K562 (cell line): ENCODE results near the gene RACGAP1. TPM values are rescaled to one million over a fixed set of nuclear protein-coding genes. Genes with fewer than 3 reads are reported as not detected.

ENCODE experiments used
- ARID3B ChIP-seq: fragments of 250-450 bp; sonication (Bioruptor Pico); IDR thresholded peaks from 2 replicates; pipeline ENCODE4 v1.4.0; 2020; ENCODE audit warnings: borderline replicate concordance
- CBX3 ChIP-seq, 2 experiments: IDR thresholded peaks; 1 replicate in 1 of 2; 2 replicates in 1 of 2; pipeline ENCODE4 v1.6.1; 2012; ENCODE audit warnings: inconsistent platforms in 2 of 2, low read length in 2 of 2, borderline replicate concordance in 1 of 2, control low read depth in 1 of 2
- CREB3L1 ChIP-seq: fragments of 450-650 bp; IDR thresholded peaks from 2 replicates; pipeline ENCODE4 v1.6.1; 2014; ENCODE audit warnings: low read depth, mild to moderate bottlenecking, moderate library complexity, borderline replicate concordance
- FOXO4 ChIP-seq: fragments of 450-650 bp; formaldehyde crosslinking; IDR thresholded peaks from 2 replicates; pipeline ENCODE4 v1.4.0; 2020; ENCODE audit warnings: mild to moderate bottlenecking, moderate library complexity
- GABPA ChIP-seq: fragments of 200-800 bp; sonication (Bioruptor generic); conservative IDR thresholded peaks from 2 replicates; pipeline ENCODE4 v1.6.1; 2016; ENCODE audit warnings: low read depth, missing genetic modification characterization, missing compliant biosample characterization
- GABPB1 ChIP-seq: sonication (generic); formaldehyde crosslinking; IDR thresholded peaks from 2 replicates; pipeline ENCODE4 v1.8.0; 2022; ENCODE audit warnings: mild to moderate bottlenecking, missing genetic modification reagents
- HMG20B ChIP-seq: fragments of 250-450 bp; sonication (Bioruptor Pico); IDR thresholded peaks from 2 replicates; pipeline ENCODE4 v1.5.0; 2021; ENCODE audit warnings: mild to moderate bottlenecking
- NFE2L1 ChIP-seq: fragments of 450-650 bp; IDR thresholded peaks from 2 replicates; pipeline ENCODE4 v1.6.1; 2016; ENCODE audit warnings: missing genetic modification characterization, low read depth, mild to moderate bottlenecking, missing compliant biosample characterization, moderate library complexity, borderline replicate concordance
- PHF8 ChIP-seq: fragments of 200-600 bp; sonication (generic); IDR thresholded peaks from 2 replicates; pipeline ENCODE4 v1.6.1; 2012; ENCODE audit warnings: mixed run types, mild to moderate bottlenecking, inconsistent platforms, low read length, moderate library complexity, borderline replicate concordance
- PRMT5 ChIP-seq: sonication (generic); formaldehyde crosslinking; IDR thresholded peaks from 2 replicates; pipeline ENCODE4 v1.5.0; 2020; ENCODE audit warnings: missing genetic modification reagents
- SMAD3 ChIP-seq: fragments of 450-650 bp; formaldehyde crosslinking; conservative IDR thresholded peaks from 2 replicates; pipeline ENCODE4 v1.4.0; 2020; ENCODE audit warnings: mild to moderate bottlenecking
- WHSC1 ChIP-seq: IDR thresholded peaks from one replicate; pipeline ENCODE4 v1.6.1; 2012; ENCODE audit warnings: low read length, control low read depth, inconsistent platforms
- ZBTB5 ChIP-seq: fragments of 450-650 bp; IDR thresholded peaks from 2 replicates; pipeline ENCODE4 v1.6.1; 2017; ENCODE audit warnings: antibody characterized with exemption
- ZKSCAN8 ChIP-seq: fragments of 200-800 bp; sonication (Bioruptor generic); IDR thresholded peaks from 2 replicates; pipeline ENCODE4 v1.6.1; 2016; ENCODE audit warnings: missing genetic modification characterization, missing compliant biosample characterization
- ZNF212 ChIP-seq: fragments of 450-650 bp; formaldehyde crosslinking; IDR thresholded peaks from 2 replicates; pipeline ENCODE4 v1.4.0; 2020; ENCODE audit warnings: mild to moderate bottlenecking
- ZNF217 ChIP-seq: sonication (generic); formaldehyde crosslinking; IDR thresholded peaks from 2 replicates; pipeline ENCODE4 v1.8.0; 2022; ENCODE audit warnings: mild to moderate bottlenecking, missing genetic modification reagents
- ZNF280A ChIP-seq: fragments of 450-650 bp; IDR thresholded peaks from 2 replicates; pipeline ENCODE4 v1.6.1; 2018; ENCODE audit warnings: mild to moderate bottlenecking, low read depth; ENCODE audit not compliant: partially characterized antibody
- ZNF354B ChIP-seq: fragments of 250-450 bp; sonication (Bioruptor Pico); IDR thresholded peaks from 2 replicates; pipeline ENCODE4 v1.4.0; 2020
- ZNF408 ChIP-seq: fragments of 250-450 bp; sonication (Bioruptor Pico); IDR thresholded peaks from 2 replicates; pipeline ENCODE4 v1.4.0; 2020; ENCODE audit warnings: low read depth, mild to moderate bottlenecking, moderate library complexity
- ZNF41 ChIP-seq: fragments of 250-450 bp; sonication (Bioruptor Pico); conservative IDR thresholded peaks from 2 replicates; pipeline ENCODE4 v1.4.0; 2020; ENCODE audit warnings: mild to moderate bottlenecking
- polyA plus RNA-seq, 8 experiments: library from polyadenylated mRNA; depleted of rRNA in 4 of 8; stranded (reverse) in 5 of 8; unstranded in 3 of 8; fragments of >200 nt; fragmentation: Nextera tagmentation in 2 of 8; fragmentation: Illumina TruSeq in 1 of 8; extraction: Ambion mirVana in 2 of 8; extraction: Trizol in 1 of 8; gene quantifications; 2 replicates each; pipeline versions ENCODE4 v1.2.1 to v1.2.3, GENCODE V29; 2011 to 2014; ENCODE audit warnings: inconsistent platforms in 1 of 8, missing spikeins in 1 of 8
- total RNA-seq, 7 experiments: library from RNA; depleted of rRNA in 6 of 7; stranded (reverse); fragments of >200 nt in 6 of 7; fragmentation: Illumina TruSeq in 2 of 7; extraction: Trizol in 2 of 7; gene quantifications; 2 replicates each; pipeline versions ENCODE4 v1.2.1 to v1.2.3, GENCODE V29; 2011 to 2021; ENCODE audit warnings: low replicate concordance in 1 of 7

The RACGAP1 gene
- total and polyA plus RNA-seq, 9 of the 15 experiments (the other 6 are each of a cell fraction or from before 2014, with no cell fraction given) = 56.4 to 92.9 (median 71.8) TPM

GRCh38 chr12:50070314-50071060, 45.2 kb upstream of the RACGAP1 start (continued):
- TF ChIP-seq ZNF212 (CRISPR knock-in tag) (no peak), FOXO4 (CRISPR knock-in tag) (no peak), PHF8 (no peak; the same call in 1 of the 2 replicates), CBX3 (IDR thresholded peaks at IDR 0.05; ENCODE audit: borderline replicate concordance in 1 of 2, low read length in 2 of 2) (peak in 1 of 2 experiments; percentile 44; a peak in 1 of 3 replicates), ZKSCAN8 (no peak), SMAD3 (CRISPR knock-in tag) (0 out of 2 replicates have a peak, but pooled peaks have one; percentile 19), GABPB1 (CRISPR knock-in tag) (peak; percentile 70), HMG20B (no peak), ZNF41 (CRISPR knock-in tag) (no peak), ZNF408 (CRISPR knock-in tag) (no peak), CREB3L1 (no peak), WHSC1 (no peak), ZNF280A (no peak), ARID3B (CRISPR knock-in tag) (no peak), ZBTB5 (no peak), ZNF217 (CRISPR knock-in tag) (no peak), GABPA (tag) (peak; percentile 71), ZNF354B (CRISPR knock-in tag) (no peak), PRMT5 (CRISPR knock-in tag) (no peak), NFE2L1 (tag) (no peak)
